Omental fat pad (tissue), 4 donors: ENCODE results near the gene MOGAT1. TPM values are rescaled to one million over a fixed set of nuclear protein-coding genes. Genes with fewer than 3 reads are reported as not detected.

Experiments used
- ATAC-seq: fragments of 150-250 bp; one replicate; pipeline ENCODE4 v1.9.1; 2016; ENCODE audit warnings: mild to moderate bottlenecking, moderate library complexity; ENCODE audit not compliant: low FRiP score
- DNase-seq: peaks from one replicate; pipeline ENCODE4 v3.0.0-alpha.2; 2019; ENCODE audit warnings: low spot score
- CTCF ChIP-seq, 3 donors: fragments of 450-650 bp; IDR thresholded peaks; one replicate each; pipeline ENCODE4 v1.5.1; 2016 to 2017; ENCODE audit warnings: antibody characterized with exemption in 3 of 3, mild to moderate bottlenecking in 3 of 3, moderate library complexity in 2 of 3
- total RNA-seq, 4 donors: library from RNA; depleted of rRNA; stranded (reverse); fragments of >200 nt; gene quantifications; one replicate each; pipeline ENCODE4 v1.1.0, GENCODE V29; 2016

MOGAT1 gene
- total RNA-seq, 4 donors from 2014 or later: 0.95 to 2.4 TPM; not detected in 2

- ATAC-seq (no peak), DNase-seq (no peak)
- TF ChIP-seq CTCF (IDR thresholded peaks at IDR 0.05): no peak
Observed at GRCh38 chr2:222653280-222653679, 18.2 kb upstream of the MOGAT1 start.

- DNase-seq: peak; percentile 88
- TF ChIP-seq CTCF (IDR thresholded peaks at IDR 0.05): no peak
- ATAC-seq: peak; percentile 99
Observed at GRCh38 chr2:222655787-222656525, 15.5 kb upstream of the MOGAT1 start, which contains the start of gene FARSB. Gene FARSB (minus strand): TSS chr2:222656092. CDS start chr2:222656073, 19 bp downstream.

- ATAC-seq: no peak
Observed at GRCh38 chr2:222656526-222657446, 14.7 kb upstream of the MOGAT1 start.

GRCh38 chr2:222663479-222663878 is 8.0 kb upstream of the MOGAT1 start:
- DNase-seq (no peak), ATAC-seq (no peak)
- TF ChIP-seq CTCF (IDR thresholded peaks at IDR 0.05): no peak

More at GRCh38 chr2:222656526-222657446, 14.7 kb upstream of the MOGAT1 start:
- DNase-seq: no peak
- TF ChIP-seq CTCF (IDR thresholded peaks at IDR 0.05): no peak

GRCh38 chr2:222668494-222669154 is 2.8 kb upstream of the MOGAT1 start:
- no peak for TF ChIP-seq CTCF (IDR thresholded peaks at IDR 0.05)
- DNase-seq: no peak
- ATAC-seq: no peak

GRCh38 chr2:222669353-222669752 is 2.1 kb upstream of the MOGAT1 start:
- ATAC-seq (no peak), DNase-seq (no peak)
- no peak for TF ChIP-seq CTCF (IDR thresholded peaks at IDR 0.05)
